ENCODE data around the gene CDHR2. TPM values are rescaled to one million over a fixed set of nuclear protein-coding genes. Genes with fewer than 3 reads are reported as not detected.
"Not testable (repeated sequence)": the region's sequence is repeated elsewhere in the genome, so short reads cannot be mapped to it uniquely, and the experiment has no call there.

Gene CDHR2
- total RNA-seq, 1 experiment from 2014 or later = not detected

GRCh38 chr5:176596689-176597416 is 47.7 kb downstream of the CDHR2 start:
- no peak for DNase-seq (ENCODE audit: low spot score)

GRCh38 chr5:176597417-176598389 is 48.6 kb downstream of the CDHR2 start:
- DNase-seq (ENCODE audit: low spot score) = no peak

- DNase-seq (ENCODE audit: low spot score) = not testable (repeated sequence)
Observed at GRCh38 chr5:176599749-176600430, 50.7 kb downstream of the CDHR2 start.

- no peak for DNase-seq (ENCODE audit: low spot score)
Observed at GRCh38 chr5:176601901-176602482, 52.9 kb downstream of the CDHR2 start.

- no peak for DNase-seq (ENCODE audit: low spot score)
Observed at GRCh38 chr5:176603091-176603490, 53.9 kb downstream of the CDHR2 start.

- no peak for DNase-seq (ENCODE audit: low spot score)
Observed at GRCh38 chr5:176606032-176606431, 56.9 kb downstream of the CDHR2 start.

- DNase-seq (ENCODE audit: low spot score) = no peak
Observed at GRCh38 chr5:176606875-176607274, 57.7 kb downstream of the CDHR2 start.

GRCh38 chr5:176608142-176608705 is 59.1 kb downstream of the CDHR2 start:
- DNase-seq (ENCODE audit: low spot score) = no peak

GRCh38 chr5:176608937-176609723 is 60.0 kb downstream of the CDHR2 start:
- no peak for DNase-seq (ENCODE audit: low spot score)

- DNase-seq (ENCODE audit: low spot score) = peak; percentile 59
Observed at GRCh38 chr5:176609724-176610434, 60.7 kb downstream of the CDHR2 start, which contains the start of gene GPRIN1. GPRIN1 (minus strand) TSS chr5:176610156; CDS start chr5:176599834, 10,322 bp downstream.

- no peak for DNase-seq (ENCODE audit: low spot score)
Observed at GRCh38 chr5:176610435-176610773, 61.3 kb downstream of the CDHR2 start.

GRCh38 chr5:176611435-176611834 is 62.3 kb downstream of the CDHR2 start:
- DNase-seq (ENCODE audit: low spot score) = peak; percentile 90

GRCh38 chr5:176612008-176612407 is 62.9 kb downstream of the CDHR2 start:
- no peak for DNase-seq (ENCODE audit: low spot score)

- no peak for DNase-seq (ENCODE audit: low spot score)
Observed at GRCh38 chr5:176612855-176613254, 63.7 kb downstream of the CDHR2 start.

- DNase-seq (ENCODE audit: low spot score) = peak; percentile 69
Observed at GRCh38 chr5:176614805-176615478, 65.8 kb downstream of the CDHR2 start.

GRCh38 chr5:176616511-176616910 is 67.4 kb downstream of the CDHR2 start:
- DNase-seq (ENCODE audit: low spot score) = no peak

- DNase-seq (ENCODE audit: low spot score) = no peak
Observed at GRCh38 chr5:176618783-176619182, 69.6 kb downstream of the CDHR2 start.

GRCh38 chr5:176619203-176619568 is 70.0 kb downstream of the CDHR2 start:
- peak; percentile 56 for DNase-seq (ENCODE audit: low spot score)

GRCh38 chr5:176619569-176620332 is 70.6 kb downstream of the CDHR2 start:
- no peak for DNase-seq (ENCODE audit: low spot score)

All from H4 (cell line).